Measurements from ENCODE around the gene ARPP19.
"Not testable (repeated sequence)": the region's sequence is repeated elsewhere in the genome, so short reads cannot be mapped to it uniquely, and the experiment has no call there.

- TF ChIP-seq NR1H2 (CRISPR knock-in tag; IDR thresholded peaks at IDR 0.05); CTCF (IDR thresholded peaks at IDR 0.05); ZNF121 (CRISPR knock-in tag; IDR thresholded peaks at IDR 0.05); TP53 (CRISPR knock-in tag; IDR thresholded peaks at IDR 0.05); HMGXB4 (CRISPR knock-in tag; IDR thresholded peaks at IDR 0.05); CREB1 (CRISPR knock-in tag; IDR thresholded peaks at IDR 0.05); NR2C2 (CRISPR knock-in tag; IDR thresholded peaks at IDR 0.05); ELF4 (CRISPR knock-in tag; IDR thresholded peaks at IDR 0.05; ENCODE audit: low read depth); KAT7 (CRISPR knock-in tag; IDR thresholded peaks at IDR 0.05; ENCODE audit: borderline replicate concordance): not testable (repeated sequence)
- TF ChIP-seq, protein P1, sequence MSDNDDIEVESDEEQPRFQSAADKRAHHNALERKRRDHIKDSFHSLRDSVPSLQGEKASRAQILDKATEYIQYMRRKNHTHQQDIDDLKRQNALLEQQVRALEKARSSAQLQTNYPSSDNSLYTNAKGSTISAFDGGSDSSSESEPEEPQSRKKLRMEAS (CRISPR knock-in tag; IDR thresholded peaks at IDR 0.05): not testable (repeated sequence)
- TF ChIP-seq, protein P2, sequence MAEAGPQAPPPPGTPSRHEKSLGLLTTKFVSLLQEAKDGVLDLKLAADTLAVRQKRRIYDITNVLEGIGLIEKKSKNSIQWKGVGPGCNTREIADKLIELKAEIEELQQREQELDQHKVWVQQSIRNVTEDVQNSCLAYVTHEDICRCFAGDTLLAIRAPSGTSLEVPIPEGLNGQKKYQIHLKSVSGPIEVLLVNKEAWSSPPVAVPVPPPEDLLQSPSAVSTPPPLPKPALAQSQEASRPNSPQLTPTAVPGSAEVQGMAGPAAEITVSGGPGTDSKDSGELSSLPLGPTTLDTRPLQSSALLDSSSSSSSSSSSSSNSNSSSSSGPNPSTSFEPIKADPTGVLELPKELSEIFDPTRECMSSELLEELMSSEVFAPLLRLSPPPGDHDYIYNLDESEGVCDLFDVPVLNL (CRISPR knock-in tag; IDR thresholded peaks at IDR 0.05; ENCODE audit: borderline replicate concordance, low read depth): not testable (repeated sequence)
- TF ChIP-seq, protein P3, sequence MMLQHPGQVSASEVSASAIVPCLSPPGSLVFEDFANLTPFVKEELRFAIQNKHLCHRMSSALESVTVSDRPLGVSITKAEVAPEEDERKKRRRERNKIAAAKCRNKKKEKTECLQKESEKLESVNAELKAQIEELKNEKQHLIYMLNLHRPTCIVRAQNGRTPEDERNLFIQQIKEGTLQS (CRISPR knock-in tag; conservative IDR thresholded peaks at IDR 0.05): not testable (repeated sequence)
- TF ChIP-seq, protein P4, sequence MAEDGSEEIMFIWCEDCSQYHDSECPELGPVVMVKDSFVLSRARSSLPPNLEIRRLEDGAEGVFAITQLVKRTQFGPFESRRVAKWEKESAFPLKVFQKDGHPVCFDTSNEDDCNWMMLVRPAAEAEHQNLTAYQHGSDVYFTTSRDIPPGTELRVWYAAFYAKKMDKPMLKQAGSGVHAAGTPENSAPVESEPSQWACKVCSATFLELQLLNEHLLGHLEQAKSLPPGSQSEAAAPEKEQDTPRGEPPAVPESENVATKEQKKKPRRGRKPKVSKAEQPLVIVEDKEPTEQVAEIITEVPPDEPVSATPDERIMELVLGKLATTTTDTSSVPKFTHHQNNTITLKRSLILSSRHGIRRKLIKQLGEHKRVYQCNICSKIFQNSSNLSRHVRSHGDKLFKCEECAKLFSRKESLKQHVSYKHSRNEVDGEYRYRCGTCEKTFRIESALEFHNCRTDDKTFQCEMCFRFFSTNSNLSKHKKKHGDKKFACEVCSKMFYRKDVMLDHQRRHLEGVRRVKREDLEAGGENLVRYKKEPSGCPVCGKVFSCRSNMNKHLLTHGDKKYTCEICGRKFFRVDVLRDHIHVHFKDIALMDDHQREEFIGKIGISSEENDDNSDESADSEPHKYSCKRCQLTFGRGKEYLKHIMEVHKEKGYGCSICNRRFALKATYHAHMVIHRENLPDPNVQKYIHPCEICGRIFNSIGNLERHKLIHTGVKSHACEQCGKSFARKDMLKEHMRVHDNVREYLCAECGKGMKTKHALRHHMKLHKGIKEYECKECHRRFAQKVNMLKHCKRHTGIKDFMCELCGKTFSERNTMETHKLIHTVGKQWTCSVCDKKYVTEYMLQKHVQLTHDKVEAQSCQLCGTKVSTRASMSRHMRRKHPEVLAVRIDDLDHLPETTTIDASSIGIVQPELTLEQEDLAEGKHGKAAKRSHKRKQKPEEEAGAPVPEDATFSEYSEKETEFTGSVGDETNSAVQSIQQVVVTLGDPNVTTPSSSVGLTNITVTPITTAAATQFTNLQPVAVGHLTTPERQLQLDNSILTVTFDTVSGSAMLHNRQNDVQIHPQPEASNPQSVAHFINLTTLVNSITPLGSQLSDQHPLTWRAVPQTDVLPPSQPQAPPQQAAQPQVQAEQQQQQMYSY (CRISPR knock-in tag; IDR thresholded peaks at IDR 0.05): not testable (repeated sequence)
- TF ChIP-seq, protein P5, sequence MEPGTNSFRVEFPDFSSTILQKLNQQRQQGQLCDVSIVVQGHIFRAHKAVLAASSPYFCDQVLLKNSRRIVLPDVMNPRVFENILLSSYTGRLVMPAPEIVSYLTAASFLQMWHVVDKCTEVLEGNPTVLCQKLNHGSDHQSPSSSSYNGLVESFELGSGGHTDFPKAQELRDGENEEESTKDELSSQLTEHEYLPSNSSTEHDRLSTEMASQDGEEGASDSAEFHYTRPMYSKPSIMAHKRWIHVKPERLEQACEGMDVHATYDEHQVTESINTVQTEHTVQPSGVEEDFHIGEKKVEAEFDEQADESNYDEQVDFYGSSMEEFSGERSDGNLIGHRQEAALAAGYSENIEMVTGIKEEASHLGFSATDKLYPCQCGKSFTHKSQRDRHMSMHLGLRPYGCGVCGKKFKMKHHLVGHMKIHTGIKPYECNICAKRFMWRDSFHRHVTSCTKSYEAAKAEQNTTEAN (CRISPR knock-in tag; IDR thresholded peaks at IDR 0.05): not testable (repeated sequence)
Measured at GRCh38 chr15:52565417-52566358, 3.1 kb downstream of the ARPP19 start.

Data from WTC11 (cell line).